Uterus (tissue), 2 donors: ENCODE results near the gene URB1.

Experiments
- CTCF ChIP-seq, 4 experiments: fragments of 200-600 bp in 2 of 4; fragments of 450-650 bp in 2 of 4; sonication (generic) in 2 of 4; IDR thresholded peaks; one replicate each; pipeline ENCODE4 v1.5.1; 2016 to 2019; ENCODE audit warnings: antibody characterized with exemption in 4 of 4, mild to moderate bottlenecking in 2 of 4, moderate library complexity in 1 of 4
- POLR2A ChIP-seq, 2 donors: fragments of 450-650 bp; IDR thresholded peaks; one replicate each; pipeline ENCODE4 v1.6.1; 2016; ENCODE audit warnings: antibody characterized with exemption in 2 of 2, mild to moderate bottlenecking in 1 of 2, moderate library complexity in 1 of 2

DNA sequence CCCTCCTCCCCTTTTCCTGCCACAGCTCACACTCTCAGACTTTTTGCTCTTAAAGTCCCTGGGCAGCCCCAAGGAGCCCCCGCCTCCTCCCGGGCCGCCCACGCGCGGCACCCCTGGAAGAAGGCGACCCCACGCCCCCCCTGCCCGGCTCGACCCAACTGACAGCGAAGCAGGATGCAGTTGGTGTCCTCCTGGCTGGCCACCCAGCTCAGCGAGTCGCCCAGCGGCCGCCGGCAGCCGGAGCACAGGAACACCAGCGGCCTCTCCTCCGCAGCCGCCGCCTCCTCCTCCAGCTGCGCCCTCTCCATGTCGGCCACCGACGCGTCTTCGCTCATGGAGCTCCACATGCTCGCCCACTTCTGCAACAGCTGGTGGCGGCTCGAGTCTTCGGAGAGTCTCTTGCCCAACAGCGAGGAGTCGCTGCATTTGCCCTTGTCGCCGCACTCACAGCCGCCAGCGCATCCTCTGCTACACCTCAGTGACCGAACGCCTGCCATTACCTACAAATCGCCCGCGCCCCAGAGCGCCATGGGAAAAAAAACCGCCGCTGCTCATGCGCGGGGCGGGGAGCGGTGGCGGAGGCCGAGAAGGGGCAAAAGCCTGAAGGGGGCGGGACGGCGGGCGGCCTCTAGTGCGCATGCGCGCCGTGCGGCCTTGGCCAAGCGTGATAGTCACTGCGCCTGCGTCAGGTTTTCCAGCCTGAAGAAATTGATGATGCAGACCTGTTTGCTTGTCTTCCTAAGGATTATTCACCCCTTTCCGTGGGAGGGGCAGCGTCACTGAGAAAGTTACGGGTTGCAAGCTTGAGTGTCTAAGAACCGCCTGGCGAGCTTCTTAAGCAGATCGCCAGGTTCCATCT, 114.1 kb downstream of the URB1 start, which contains the start of gene MIS18A:
- peak; percentile 61 to 62 for TF ChIP-seq POLR2A (IDR thresholded peaks at IDR 0.05)
- TF ChIP-seq CTCF (IDR thresholded peaks at IDR 0.05), result peak; percentile 16 to 46 (median 30)
